K562 (cell line): ENCODE data around the gene FZD8. TPM values are rescaled to one million over a fixed set of nuclear protein-coding genes. Genes with fewer than 3 reads are reported as not detected.

Experiments used
- ARID2 ChIP-seq: fragments of 450-650 bp; IDR thresholded peaks from 2 replicates; pipeline ENCODE4 v1.6.1; 2017; ENCODE audit warnings: antibody characterized with exemption, mild to moderate bottlenecking
- HDAC8 ChIP-seq: fragments of 450-650 bp; IDR thresholded peaks from 2 replicates; pipeline ENCODE4 v1.6.1; 2016; ENCODE audit warnings: mild to moderate bottlenecking, missing genetic modification characterization, moderate library complexity, missing compliant biosample characterization
- HMG20A ChIP-seq: fragments of 450-650 bp; formaldehyde crosslinking; conservative IDR thresholded peaks from 2 replicates; pipeline ENCODE4 v1.4.0; 2020; ENCODE audit warnings: mild to moderate bottlenecking, mixed read lengths
- MLLT1 ChIP-seq, 2 experiments: fragments of 450-650 bp; IDR thresholded peaks; 2 replicates each; pipeline ENCODE4 v1.6.1; 2016
- MTA3 ChIP-seq: fragments of 450-650 bp; formaldehyde crosslinking; IDR thresholded peaks from 2 replicates; pipeline ENCODE4 v1.6.1; 2017; ENCODE audit warnings: mild to moderate bottlenecking, borderline replicate concordance
- POLR2H ChIP-seq: IDR thresholded peaks from 2 replicates; pipeline ENCODE4 v1.6.1; 2016; ENCODE audit warnings: missing genetic modification characterization, low read depth, mild to moderate bottlenecking, control low read depth, missing compliant biosample characterization, moderate library complexity
- RAD21 ChIP-seq, 2 experiments: fragments of 250-450 bp in 1 of 2; fragments of 450-650 bp in 1 of 2; sonication (Bioruptor Pico) in 1 of 2; formaldehyde crosslinking in 1 of 2; IDR thresholded peaks in 1 of 2; conservative IDR thresholded peaks in 1 of 2; 2 replicates each; pipeline versions ENCODE4 v1.4.0 to v1.8.0; 2020 to 2022; ENCODE audit warnings: mild to moderate bottlenecking in 2 of 2, moderate library complexity in 1 of 2
- RCOR1 ChIP-seq, 2 experiments: IDR thresholded peaks; 2 replicates each; pipeline ENCODE4 v1.6.1; 2012; ENCODE audit warnings: low read depth in 2 of 2, low read length in 2 of 2, borderline replicate concordance in 1 of 2, improper control_type of control experiment in 1 of 2
- ZNF184 ChIP-seq: sonication (generic); formaldehyde crosslinking; IDR thresholded peaks from 2 replicates; pipeline ENCODE4 v1.5.0; 2020; ENCODE audit warnings: missing genetic modification reagents
- polyA plus RNA-seq, 8 experiments: library from polyadenylated mRNA; depleted of rRNA in 4 of 8; stranded (reverse) in 5 of 8; unstranded in 3 of 8; fragments of >200 nt; fragmentation: Nextera tagmentation in 2 of 8; fragmentation: Illumina TruSeq in 1 of 8; extraction: Ambion mirVana in 2 of 8; extraction: Trizol in 1 of 8; gene quantifications; 2 replicates each; pipeline versions ENCODE4 v1.2.1 to v1.2.3, GENCODE V29; 2011 to 2014; ENCODE audit warnings: inconsistent platforms in 1 of 8, missing spikeins in 1 of 8
- total RNA-seq, 7 experiments: library from RNA; depleted of rRNA in 6 of 7; stranded (reverse); fragments of >200 nt in 6 of 7; fragmentation: Illumina TruSeq in 2 of 7; extraction: Trizol in 2 of 7; gene quantifications; 2 replicates each; pipeline versions ENCODE4 v1.2.1 to v1.2.3, GENCODE V29; 2011 to 2021; ENCODE audit warnings: low replicate concordance in 1 of 7
- TF ChIP-seq, protein P1 (sequence below), 2 experiments: fragments of 450-650 bp; formaldehyde crosslinking in 1 of 2; IDR thresholded peaks; 2 replicates each; pipeline versions ENCODE4 v1.4.0 to v1.6.1; 2014 to 2020; ENCODE audit warnings: mild to moderate bottlenecking in 2 of 2, borderline replicate concordance in 1 of 2, low read depth in 1 of 2
- TF ChIP-seq, protein P2 (sequence below), 2 experiments: fragments of 150-350 bp in 1 of 2; IDR thresholded peaks; 2 replicates each; pipeline ENCODE4 v1.6.1; 2012 to 2016; ENCODE audit warnings: low read depth in 2 of 2, low read length in 2 of 2, mild to moderate bottlenecking in 1 of 2, moderate library complexity in 1 of 2

Gene FZD8
- total and polyA plus RNA-seq, 9 of the 15 experiments (the other 6 are each of a cell fraction or from before 2014, with no cell fraction given) = 0.03 to 1.2 (median 0.16) TPM; not detected in 1

GRCh38 chr10:35635576-35635975 is 6.5 kb downstream of the FZD8 start (continued):
- TF ChIP-seq, protein P1, sequence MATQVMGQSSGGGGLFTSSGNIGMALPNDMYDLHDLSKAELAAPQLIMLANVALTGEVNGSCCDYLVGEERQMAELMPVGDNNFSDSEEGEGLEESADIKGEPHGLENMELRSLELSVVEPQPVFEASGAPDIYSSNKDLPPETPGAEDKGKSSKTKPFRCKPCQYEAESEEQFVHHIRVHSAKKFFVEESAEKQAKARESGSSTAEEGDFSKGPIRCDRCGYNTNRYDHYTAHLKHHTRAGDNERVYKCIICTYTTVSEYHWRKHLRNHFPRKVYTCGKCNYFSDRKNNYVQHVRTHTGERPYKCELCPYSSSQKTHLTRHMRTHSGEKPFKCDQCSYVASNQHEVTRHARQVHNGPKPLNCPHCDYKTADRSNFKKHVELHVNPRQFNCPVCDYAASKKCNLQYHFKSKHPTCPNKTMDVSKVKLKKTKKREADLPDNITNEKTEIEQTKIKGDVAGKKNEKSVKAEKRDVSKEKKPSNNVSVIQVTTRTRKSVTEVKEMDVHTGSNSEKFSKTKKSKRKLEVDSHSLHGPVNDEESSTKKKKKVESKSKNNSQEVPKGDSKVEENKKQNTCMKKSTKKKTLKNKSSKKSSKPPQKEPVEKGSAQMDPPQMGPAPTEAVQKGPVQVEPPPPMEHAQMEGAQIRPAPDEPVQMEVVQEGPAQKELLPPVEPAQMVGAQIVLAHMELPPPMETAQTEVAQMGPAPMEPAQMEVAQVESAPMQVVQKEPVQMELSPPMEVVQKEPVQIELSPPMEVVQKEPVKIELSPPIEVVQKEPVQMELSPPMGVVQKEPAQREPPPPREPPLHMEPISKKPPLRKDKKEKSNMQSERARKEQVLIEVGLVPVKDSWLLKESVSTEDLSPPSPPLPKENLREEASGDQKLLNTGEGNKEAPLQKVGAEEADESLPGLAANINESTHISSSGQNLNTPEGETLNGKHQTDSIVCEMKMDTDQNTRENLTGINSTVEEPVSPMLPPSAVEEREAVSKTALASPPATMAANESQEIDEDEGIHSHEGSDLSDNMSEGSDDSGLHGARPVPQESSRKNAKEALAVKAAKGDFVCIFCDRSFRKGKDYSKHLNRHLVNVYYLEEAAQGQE (IDR thresholded peaks at IDR 0.05; ENCODE audit: borderline replicate concordance) = peak; percentile 83
- TF ChIP-seq, protein P1 (CRISPR knock-in tag; IDR thresholded peaks at IDR 0.05; ENCODE audit: low read depth) = no peak
- no peak for TF ChIP-seq MLLT1 (IDR thresholded peaks at IDR 0.05)
- peak; percentile 87 to 96 for TF ChIP-seq RAD21 (CRISPR knock-in tag; conservative IDR thresholded peaks at IDR 0.05 in 1 of 2, IDR thresholded peaks at IDR 0.05 in 1 of 2)
- TF ChIP-seq, protein P2, sequence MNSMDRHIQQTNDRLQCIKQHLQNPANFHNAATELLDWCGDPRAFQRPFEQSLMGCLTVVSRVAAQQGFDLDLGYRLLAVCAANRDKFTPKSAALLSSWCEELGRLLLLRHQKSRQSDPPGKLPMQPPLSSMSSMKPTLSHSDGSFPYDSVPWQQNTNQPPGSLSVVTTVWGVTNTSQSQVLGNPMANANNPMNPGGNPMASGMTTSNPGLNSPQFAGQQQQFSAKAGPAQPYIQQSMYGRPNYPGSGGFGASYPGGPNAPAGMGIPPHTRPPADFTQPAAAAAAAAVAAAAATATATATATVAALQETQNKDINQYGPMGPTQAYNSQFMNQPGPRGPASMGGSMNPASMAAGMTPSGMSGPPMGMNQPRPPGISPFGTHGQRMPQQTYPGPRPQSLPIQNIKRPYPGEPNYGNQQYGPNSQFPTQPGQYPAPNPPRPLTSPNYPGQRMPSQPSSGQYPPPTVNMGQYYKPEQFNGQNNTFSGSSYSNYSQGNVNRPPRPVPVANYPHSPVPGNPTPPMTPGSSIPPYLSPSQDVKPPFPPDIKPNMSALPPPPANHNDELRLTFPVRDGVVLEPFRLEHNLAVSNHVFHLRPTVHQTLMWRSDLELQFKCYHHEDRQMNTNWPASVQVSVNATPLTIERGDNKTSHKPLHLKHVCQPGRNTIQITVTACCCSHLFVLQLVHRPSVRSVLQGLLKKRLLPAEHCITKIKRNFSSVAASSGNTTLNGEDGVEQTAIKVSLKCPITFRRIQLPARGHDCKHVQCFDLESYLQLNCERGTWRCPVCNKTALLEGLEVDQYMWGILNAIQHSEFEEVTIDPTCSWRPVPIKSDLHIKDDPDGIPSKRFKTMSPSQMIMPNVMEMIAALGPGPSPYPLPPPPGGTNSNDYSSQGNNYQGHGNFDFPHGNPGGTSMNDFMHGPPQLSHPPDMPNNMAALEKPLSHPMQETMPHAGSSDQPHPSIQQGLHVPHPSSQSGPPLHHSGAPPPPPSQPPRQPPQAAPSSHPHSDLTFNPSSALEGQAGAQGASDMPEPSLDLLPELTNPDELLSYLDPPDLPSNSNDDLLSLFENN (IDR thresholded peaks at IDR 0.05; ENCODE audit: low read depth in 2 of 2, low read length in 2 of 2) = no peak
- TF ChIP-seq POLR2H = no peak
- TF ChIP-seq HDAC8 (tag) = no peak
- TF ChIP-seq ZNF184 (CRISPR knock-in tag) = no peak
- TF ChIP-seq HMG20A (CRISPR knock-in tag) = no peak
- TF ChIP-seq RCOR1 (IDR thresholded peaks at IDR 0.05; ENCODE audit: borderline replicate concordance in 1 of 2, low read depth in 2 of 2, low read length in 2 of 2) = peak; percentile 63 to 90; a peak in 3 of 4 replicates
- no peak for TF ChIP-seq MTA3
- TF ChIP-seq ARID2 = peak; percentile 40; the same call in 1 of the 2 replicates
- TF ChIP-seq, all 486 proteins: peak for 22
